ENCODE measurements around the gene NRG2.

The NRG2 gene

DNA sequence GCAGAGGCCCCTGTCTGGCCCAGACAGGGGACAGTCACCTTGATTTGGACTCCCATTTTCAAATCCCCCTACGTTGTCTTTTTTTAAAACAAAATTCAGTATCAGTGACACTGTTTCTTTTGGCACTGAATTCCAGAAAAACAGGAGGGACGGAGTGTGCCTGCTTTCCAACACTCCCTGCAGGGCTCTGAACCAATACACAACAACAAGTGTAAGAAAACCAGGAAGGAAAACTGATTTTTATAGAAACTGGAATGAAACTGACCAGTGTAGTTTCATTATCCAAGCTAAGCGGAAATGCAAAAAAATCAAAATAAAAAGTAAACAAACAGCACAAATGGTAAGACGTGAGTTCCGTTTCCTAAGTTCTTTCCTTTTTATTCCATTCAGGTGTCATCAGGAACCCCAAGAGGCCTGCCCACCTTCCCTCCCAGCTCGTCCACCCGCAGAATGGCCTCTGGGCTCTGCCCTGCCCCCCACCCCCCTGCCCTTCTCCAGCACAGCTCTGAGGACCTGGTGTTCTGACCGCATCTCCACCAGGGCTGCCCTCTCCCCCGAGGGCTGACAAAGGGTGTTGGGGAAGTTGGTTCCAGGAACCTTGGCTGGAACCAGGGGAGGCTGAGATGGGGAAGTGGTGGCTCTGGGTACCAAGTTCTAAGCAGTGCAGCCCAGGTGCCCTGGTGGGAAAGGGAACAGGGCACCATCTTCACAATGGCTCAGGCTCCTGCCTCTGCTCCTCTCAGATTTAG is 173.9 kb downstream of the NRG2 start:
- in situ Hi-C loops (cut with HindIII; ENCODE audit: low pct_unique_long_range_greater_than_20kb, low sequenced_read_pairs): no loop called here
- no peak for DNase-seq (ENCODE audit: low read depth in 1 of 2, low spot score in 1 of 2)

DNA sequence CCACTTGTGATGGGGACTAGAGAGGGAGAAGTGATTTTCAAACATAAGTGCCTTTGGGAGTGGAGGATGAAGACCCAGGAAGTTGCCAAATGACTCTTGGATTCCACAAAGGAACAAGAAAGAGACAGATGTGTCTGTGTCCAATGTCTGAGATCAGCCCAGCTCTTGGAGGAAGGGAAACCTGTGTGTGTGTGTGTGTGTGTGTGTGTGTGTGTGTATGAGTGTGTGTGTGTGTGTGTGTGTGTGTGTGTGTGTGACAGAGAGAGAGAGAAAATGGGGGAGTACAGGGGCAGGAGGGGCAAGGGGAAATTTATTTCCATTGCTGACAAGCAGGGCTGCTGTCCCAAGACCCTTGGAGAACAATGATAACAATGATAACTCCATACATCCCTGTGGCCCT is 175.5 kb downstream of the NRG2 start:
- in situ Hi-C loops (cut with HindIII; ENCODE audit: low pct_unique_long_range_greater_than_20kb, low sequenced_read_pairs): no loop called here
- no peak for TF ChIP-seq JUND (IDR thresholded peaks at IDR 0.05; ENCODE audit: low read depth)
- DNase-seq (ENCODE audit: low read depth in 1 of 2, low spot score in 1 of 2): no peak

More for the DNA sequence above, 173.9 kb downstream of the NRG2 start:
- no peak for TF ChIP-seq JUND (IDR thresholded peaks at IDR 0.05; ENCODE audit: low read depth)

DNA sequence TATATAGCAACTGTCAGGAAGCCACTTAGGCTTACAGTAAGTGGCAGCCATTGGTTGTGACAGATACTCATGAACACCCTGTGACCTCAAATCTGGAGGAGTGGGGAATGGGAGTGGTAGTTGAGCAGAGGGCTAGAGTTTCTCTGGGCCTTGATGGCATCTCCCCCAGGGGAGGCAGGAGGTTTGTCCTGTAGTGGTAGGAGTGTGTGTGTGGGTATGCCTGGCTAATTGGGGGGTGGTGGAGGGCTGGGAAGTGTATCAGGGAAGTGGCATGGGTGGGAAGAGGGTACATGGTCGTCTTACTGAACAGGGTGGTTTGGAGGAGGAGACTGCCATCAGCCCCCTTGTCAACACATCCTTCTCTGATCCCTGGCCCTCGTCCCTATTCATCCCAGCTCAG is 176.0 kb downstream of the NRG2 start:
- no peak for TF ChIP-seq JUND (IDR thresholded peaks at IDR 0.05; ENCODE audit: low read depth)
- no peak for DNase-seq (ENCODE audit: low read depth in 1 of 2, low spot score in 1 of 2)
- in situ Hi-C loops (cut with HindIII; ENCODE audit: low pct_unique_long_range_greater_than_20kb, low sequenced_read_pairs): no loop called here

DNA sequence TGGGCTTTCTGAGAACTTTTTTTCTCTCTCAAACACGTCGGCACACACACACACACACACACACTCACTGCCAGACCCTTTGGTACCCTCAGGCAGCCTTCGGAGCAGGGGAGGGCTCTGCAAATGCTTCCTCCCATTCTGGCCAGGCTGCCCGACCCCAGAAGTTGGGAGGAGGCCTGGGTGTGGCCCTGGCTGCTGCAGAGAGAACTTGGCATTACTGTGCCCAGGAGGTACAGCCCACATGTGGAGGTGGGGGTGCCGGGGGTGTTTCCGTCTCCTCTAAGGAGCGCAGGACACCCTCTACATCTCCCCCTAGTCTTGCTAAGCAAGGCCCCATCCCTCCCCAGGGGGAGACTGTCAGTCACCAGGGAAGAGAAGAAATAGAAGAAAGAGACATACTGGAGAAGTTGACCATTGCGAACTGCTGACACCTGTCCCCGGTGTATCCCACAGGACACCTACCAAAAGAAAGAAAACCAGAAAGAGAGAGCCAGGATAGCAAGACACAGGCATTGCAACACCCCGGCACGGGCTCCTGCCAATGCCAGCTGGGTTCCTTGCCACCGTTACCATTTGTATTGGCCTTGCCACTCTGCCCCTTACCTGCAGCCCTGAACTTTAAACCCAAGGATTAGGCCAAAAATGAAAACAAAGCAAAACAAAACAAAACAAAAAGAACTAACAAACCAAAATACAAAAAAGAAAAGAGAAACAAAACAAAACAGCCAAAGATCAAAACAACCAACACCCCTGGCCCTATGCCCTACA is 178.2 kb downstream of the NRG2 start:
- no peak for DNase-seq (ENCODE audit: low read depth in 1 of 2, low spot score in 1 of 2)
- no peak for TF ChIP-seq JUND (IDR thresholded peaks at IDR 0.05; ENCODE audit: low read depth)
- in situ Hi-C loops (cut with HindIII; ENCODE audit: low pct_unique_long_range_greater_than_20kb, low sequenced_read_pairs): no loop called here

DNA sequence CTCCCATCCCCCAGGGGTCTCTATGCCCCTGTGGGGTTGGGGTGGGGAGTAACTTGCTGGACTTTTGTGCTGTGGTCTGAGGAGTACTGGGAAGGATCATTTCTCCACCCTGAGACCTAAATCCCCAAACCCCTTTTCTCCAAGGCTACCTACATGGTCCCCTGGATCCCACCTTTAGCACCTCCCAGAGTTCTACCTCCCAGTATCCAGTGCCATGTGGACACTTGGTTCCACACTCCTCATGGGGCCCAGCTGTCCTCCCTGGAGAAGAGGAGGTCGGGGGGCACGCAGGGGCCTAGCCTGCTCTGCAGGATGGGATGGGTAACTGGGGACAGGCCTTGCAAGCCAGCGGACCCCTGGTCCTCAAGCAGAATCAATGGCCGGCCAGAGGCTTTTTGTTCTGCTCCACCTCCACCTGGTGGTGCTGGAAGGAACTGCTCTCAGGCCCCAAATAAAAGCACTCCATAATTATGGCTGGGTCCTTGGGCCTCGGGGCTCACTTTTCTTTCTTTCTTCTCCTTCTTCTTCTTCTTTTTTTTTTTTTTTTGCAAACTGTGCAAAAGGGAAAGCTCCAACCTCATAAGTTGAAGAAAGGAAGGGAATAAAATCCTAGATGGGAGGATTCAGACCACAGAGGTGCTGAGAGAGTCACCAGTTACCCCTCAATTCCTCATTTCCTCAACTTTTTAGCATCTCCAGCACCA is 179.1 kb downstream of the NRG2 start:
- in situ Hi-C loops (cut with HindIII; ENCODE audit: low pct_unique_long_range_greater_than_20kb, low sequenced_read_pairs): no loop called here
- DNase-seq (ENCODE audit: low read depth in 1 of 2, low spot score in 1 of 2): peak; percentile 66 to 74
- no peak for TF ChIP-seq JUND (IDR thresholded peaks at IDR 0.05; ENCODE audit: low read depth)

DNA sequence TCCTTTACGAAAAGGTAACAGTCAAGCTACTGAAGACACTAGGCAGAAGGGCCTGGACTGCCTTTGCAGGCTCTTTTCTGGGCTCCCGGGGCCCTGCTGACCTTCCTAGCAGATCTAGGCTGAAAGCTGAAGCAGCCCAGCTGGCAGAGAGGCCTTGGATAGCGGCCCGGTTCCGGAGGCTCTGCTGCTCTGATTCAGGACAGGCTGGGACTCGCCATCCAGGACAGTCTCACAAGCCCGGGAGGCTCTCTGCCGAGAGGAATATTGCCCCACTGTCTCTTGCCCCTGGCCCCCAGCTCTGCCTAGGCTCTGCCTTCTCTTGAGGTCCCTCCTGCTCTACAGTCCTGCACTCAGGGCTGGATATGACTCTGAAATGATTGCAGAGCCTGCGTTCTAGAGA is 179.7 kb downstream of the NRG2 start:
- no peak for DNase-seq (ENCODE audit: low read depth in 1 of 2, low spot score in 1 of 2)
- in situ Hi-C loops (cut with HindIII; ENCODE audit: low pct_unique_long_range_greater_than_20kb, low sequenced_read_pairs): no loop called here
- TF ChIP-seq JUND (IDR thresholded peaks at IDR 0.05; ENCODE audit: low read depth): no peak

DNA sequence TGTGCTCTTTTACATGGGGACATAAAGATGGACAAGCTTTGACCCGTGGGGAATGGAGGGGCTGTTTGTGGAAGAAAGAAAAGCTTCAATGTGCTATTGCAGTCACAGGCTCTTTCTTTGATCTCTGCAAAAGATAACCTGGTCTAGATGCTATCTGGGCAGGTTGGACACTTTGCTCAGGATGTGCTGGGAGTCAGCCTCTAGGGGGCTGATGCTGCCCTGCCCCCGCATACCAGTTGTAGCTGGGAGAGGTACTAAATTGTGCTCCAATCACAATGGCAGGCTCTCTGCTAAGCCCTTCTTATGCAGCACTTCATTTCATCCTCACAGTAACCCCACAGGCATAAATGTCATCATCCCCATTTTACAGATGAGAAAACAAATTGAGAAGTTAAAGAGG is 180.3 kb downstream of the NRG2 start:
- in situ Hi-C loops (cut with HindIII; ENCODE audit: low pct_unique_long_range_greater_than_20kb, low sequenced_read_pairs): no loop called here
- TF ChIP-seq JUND (IDR thresholded peaks at IDR 0.05; ENCODE audit: low read depth): no peak
- no peak for DNase-seq (ENCODE audit: low read depth in 1 of 2, low spot score in 1 of 2)

DNA sequence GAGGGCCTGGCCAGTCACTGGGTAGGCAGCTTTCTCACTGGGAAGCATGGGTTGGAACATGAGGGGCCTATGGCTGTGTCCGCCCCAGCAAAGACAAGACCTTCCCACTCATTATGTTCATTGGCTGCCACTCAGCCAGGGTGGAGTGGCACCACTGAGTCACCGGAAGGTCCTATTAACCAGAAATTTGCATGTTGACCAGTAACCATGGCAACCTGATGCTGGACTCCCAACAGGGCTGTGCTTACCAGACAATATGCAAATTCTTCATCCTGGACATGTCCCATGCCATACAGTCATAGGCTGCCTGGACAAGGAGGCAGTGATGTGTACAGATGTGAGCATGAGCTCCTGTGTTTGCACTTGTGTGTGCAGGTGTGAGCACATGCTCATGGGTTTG is 180.8 kb downstream of the NRG2 start:
- peak in 1 of 2 experiments; percentile 6 for DNase-seq (ENCODE audit: low read depth in 1 of 2, low spot score in 1 of 2)
- no peak for TF ChIP-seq JUND (IDR thresholded peaks at IDR 0.05; ENCODE audit: low read depth)

DNA sequence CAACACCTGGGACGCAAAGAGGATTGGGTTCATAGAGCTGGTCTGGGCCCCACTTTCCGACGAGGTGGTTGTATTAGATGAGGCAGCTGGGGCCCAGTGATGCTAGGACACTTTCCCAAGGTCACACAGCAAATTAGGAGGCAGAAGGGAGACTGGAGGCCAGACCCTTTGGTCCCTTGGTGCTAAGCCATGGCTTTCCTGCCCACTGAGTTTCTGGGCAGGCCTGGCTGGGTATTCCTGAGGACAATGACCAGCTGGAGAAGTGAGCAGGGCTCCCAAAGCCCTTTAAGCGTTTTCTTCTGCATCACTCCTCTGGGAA is 181.3 kb downstream of the NRG2 start:
- TF ChIP-seq JUND (IDR thresholded peaks at IDR 0.05; ENCODE audit: low read depth): no peak
- DNase-seq (ENCODE audit: low read depth in 1 of 2, low spot score in 1 of 2): no peak
- in situ Hi-C loops (cut with HindIII; ENCODE audit: low pct_unique_long_range_greater_than_20kb, low sequenced_read_pairs): no loop called here

More for the DNA sequence above, 180.8 kb downstream of the NRG2 start:
- in situ Hi-C loops (cut with HindIII; ENCODE audit: low pct_unique_long_range_greater_than_20kb, low sequenced_read_pairs): no loop called here

DNA sequence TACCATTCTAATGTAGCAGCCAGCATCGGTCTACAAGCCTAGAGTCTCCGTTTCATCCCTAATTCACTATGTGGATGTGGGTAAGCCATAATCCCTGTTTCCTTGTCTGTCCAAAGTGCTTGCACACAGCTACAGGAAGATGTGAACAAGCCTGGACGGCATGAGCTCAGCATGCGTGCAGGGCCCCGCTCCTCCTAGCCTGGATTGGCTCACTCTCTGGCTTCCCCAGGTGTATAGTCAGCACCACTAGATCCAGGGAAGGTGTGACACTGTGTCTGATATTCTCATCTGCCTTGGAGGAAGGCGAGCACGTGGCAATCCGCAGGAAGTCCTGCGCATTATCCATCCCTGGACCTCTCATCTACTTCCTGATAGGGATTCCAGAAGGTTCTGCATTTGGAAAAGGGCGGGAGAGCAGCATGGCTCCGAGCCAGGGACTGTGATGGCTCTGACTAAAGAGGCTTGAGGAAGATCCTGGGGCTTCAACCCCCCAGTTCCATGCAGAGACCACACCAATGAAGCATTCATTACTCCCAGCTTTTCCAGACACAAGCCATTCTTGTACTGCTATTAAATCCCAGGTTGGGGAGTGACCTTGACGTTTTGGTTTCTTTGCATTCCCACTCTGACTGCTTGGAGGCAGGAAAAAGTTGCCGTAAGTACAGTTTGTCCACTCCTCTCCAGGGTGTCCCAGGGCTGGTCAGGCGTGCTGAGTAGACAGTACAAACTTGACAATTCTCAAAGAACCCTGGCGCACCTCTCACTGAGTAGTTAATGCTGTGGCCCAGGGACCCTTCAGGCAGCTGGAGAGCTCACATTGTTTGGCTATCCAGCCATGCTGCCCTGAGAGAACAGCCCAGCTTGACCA is 181.8 kb downstream of the NRG2 start:
- TF ChIP-seq JUND (IDR thresholded peaks at IDR 0.05; ENCODE audit: low read depth): no peak
- in situ Hi-C loops (cut with HindIII; ENCODE audit: low pct_unique_long_range_greater_than_20kb, low sequenced_read_pairs): no loop called here
- no peak for DNase-seq (ENCODE audit: low read depth in 1 of 2, low spot score in 1 of 2)

DNA sequence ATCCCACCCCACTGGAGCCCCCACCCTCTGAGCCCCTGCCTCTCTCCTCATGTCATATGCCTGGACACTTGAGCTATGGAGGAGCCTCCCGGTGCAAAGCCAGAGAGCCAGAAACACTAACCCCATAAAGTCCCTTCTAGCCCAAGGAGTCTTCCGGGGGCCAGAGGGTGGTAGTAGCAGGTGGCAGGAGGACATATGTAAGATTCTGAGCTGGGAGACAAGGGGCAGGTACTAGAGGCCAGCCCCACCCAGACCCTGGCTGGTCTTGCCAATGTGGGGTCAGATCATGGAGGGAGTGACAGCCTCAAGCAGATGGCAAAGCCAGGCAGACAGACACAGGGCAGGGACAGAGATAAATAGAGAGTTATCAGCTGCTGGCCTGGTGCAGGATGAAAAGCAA is 184.1 kb downstream of the NRG2 start:
- DNase-seq (ENCODE audit: low read depth in 1 of 2, low spot score in 1 of 2): no peak
- in situ Hi-C loops (cut with HindIII; ENCODE audit: low pct_unique_long_range_greater_than_20kb, low sequenced_read_pairs): no loop called here
- TF ChIP-seq JUND (IDR thresholded peaks at IDR 0.05; ENCODE audit: low read depth): no peak

DNA sequence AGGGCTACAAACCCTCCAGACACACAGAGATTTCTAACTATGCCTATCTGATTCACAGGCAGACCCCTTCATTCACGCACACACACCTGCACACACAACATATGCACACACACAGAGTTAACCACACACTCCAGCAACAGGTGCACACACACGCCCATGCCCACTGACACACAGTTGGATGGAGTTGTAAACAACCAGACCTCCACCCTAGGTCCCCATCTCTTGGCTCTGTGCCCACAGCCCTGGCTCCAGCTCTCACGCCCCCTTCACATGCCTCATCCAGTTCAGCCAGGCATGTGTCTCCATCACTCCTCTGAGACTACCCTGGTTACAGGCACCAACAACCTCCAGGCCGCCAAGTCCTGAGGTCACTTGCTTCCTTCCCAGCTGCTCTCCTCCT is 186.4 kb downstream of the NRG2 start:
- DNase-seq (ENCODE audit: low read depth in 1 of 2, low spot score in 1 of 2): no peak

More for the DNA sequence above, 186.4 kb downstream of the NRG2 start:
- in situ Hi-C loops (cut with HindIII; ENCODE audit: low pct_unique_long_range_greater_than_20kb, low sequenced_read_pairs): no loop called here
- no peak for TF ChIP-seq JUND (IDR thresholded peaks at IDR 0.05; ENCODE audit: low read depth)
